Stimulated activated CD4-positive, alpha-beta T cell treated with anti-CD3 and anti-CD28 coated beads, TNF-alpha, amount 100 ng/mL, for 1 hour (primary cell): ENCODE measurements around the gene SOHLH1.

Experiments
- DNase-seq, 3 donors: peaks; one replicate each; pipeline ENCODE4 v3.0.0-alpha.2; 2020; ENCODE audit warnings: low read depth in 3 of 3, low spot score in 1 of 3

The SOHLH1 gene

DNA sequence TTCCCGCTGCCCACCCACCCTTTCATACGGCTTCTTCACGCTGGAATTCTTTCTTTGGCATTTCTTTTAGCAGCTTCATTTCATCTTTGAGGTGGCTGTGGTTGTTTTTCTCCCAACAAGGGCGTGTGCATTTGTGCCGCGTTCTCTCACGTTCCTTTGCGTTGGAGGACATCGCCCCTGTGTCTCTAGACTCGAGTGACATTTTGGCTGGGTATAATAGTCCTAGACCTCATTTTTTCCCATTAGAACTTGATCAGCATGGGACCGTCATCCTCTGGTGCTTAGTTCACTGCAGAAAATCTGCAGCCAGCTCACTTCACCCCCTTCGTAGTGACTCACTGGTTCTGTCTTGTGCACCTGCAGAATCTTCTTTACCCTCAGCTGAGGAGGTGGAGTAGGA is 32.2 kb upstream of the SOHLH1 start:
- DNase-seq: no peak

DNA sequence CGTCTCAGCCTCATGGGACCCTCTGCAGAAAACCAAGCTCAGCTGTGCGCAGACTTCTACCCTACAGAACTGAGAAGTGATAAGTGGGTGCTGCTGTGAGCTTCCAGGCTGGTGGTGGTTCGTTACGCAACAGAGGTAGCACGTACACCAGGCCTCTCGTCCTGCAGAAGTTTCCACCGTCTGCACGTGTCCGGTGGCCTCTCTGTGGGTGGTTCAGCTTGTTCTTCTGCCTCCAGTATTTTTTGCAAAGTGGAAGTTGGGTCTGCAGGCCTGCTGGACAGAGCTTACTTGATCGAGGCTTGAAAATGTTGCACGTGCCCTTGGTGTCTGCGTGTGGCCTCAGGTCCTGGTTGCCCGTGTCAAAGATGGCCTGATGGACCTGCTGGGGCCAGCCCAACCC is 30.2 kb upstream of the SOHLH1 start:
- no peak for DNase-seq

DNA sequence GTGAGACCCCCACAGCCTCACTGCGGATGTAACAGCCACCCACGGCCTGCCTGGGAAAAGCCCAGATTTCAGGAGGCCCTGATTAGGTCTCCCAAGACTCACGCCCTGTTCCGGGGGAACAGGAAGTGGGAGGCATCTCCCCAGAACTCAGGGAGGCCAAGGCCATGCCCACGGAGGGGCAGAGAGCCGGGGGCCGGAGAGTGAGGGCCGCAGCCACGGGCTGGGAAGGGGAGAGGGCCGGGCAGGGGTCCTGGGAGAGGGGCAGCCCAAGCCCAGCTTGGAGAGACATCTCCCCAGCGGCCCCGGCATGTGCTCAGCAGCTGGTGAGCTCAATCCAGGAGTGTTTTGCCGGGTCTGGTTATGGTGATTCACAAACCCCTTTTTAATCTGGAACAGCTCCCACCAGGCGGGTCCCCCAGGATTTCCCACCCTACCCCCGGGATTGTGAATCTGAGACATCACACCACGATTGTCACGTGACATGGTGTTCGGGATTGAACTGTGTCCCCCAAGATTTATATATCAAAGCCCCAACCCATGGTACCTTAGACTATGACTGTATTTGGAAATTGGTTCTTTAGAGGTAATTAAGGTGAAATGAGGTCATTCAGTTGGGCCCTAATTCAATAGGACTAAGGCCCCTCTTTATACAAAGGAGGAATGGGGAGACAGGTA is 29.3 kb upstream of the SOHLH1 start:
- DNase-seq: no peak

DNA sequence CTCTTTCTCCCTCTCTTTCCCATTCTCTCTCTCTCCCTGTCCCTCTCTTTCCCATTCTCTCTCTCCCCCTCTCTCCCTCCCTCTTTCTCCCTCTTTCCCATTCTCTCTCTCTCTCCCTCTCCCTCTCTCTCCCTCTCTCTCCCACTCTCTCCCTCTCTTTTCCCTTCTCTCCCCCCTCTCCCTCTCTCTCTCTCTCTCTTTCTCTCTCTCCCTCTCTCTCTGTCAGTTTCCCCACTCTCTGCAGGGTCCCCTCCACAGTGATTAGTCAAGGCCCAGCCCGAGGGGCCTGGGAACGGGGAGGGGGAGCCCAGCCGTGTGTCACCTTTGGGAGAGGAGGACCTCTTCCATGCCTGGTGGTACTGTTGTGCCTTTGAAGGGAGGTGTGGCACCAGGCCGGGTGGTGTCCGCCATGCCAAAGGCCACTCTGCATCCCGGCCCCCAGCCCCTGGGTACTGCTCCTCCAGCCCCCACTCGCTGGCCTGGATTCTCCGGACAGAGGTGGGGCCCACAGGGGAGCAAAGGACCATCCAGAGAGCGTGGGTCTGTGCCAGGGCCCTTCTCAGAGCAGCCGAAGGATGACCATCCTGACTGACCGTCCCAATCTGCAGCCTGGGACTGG is 28.1 kb upstream of the SOHLH1 start:
- no peak for DNase-seq

DNA sequence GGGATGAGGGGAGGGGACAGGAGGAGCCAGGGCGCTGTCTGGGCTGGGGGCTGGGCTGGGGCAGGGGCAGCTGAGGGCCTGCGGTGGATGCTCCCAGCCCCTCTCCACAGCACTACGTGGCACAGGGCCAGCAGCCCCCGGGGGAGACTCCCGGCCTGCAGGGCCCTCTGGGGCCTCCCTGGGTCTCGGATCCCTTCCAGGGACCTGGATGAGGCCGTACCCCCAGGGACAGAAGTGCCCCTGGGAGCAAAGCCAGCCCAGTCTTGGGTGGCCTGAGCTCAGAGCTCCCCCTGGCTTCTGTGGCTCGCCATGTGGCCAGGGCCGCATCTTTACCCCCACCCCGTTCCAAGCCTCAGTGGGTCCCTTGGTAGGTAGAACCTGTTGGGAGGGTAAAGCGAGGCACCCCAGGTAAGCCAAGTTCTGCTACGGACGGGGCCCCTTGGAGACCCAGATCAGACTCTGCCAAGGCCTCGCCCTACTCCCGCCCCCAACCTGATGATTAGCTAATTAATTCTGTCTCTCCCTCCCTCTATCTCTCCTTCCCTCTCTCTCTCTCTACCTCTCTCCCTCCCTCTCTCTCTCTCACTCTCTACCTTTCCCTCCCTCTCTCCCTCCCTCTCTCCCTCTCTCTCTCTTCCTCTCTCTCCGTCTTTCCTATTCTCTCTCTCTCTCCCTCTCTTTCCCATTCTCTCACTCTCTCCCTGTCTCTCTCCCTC is 27.0 kb upstream of the SOHLH1 start:
- no peak for DNase-seq

DNA sequence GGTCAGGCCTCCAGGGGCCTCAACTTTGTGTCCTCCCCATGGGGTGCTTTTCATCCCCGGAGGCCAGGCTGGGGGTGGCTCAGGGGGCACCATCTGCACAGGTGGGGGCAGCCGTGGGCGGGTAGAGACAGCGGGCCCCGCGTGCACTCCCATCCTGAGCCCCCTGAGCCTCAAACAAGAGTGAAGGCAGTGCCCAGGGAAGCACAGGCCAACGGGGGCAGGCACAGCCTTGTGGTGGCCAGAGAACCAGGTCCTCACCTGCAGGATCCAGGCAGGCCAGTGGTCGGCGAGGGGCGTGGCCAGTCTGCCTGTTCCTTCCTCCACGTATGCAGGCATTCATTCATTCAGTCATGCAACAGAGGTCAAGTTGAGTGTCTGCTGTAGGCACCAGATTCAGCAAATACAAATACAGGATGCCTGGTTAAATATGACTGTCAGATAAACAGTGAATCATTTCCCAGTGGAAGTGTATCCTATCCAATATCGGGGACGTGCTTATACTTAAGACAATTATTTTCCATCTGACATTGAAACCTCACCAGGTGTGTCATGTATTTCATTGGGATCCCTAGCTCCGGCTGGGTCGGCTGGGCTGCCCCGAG is 25.0 kb upstream of the SOHLH1 start:
- DNase-seq: no peak

DNA sequence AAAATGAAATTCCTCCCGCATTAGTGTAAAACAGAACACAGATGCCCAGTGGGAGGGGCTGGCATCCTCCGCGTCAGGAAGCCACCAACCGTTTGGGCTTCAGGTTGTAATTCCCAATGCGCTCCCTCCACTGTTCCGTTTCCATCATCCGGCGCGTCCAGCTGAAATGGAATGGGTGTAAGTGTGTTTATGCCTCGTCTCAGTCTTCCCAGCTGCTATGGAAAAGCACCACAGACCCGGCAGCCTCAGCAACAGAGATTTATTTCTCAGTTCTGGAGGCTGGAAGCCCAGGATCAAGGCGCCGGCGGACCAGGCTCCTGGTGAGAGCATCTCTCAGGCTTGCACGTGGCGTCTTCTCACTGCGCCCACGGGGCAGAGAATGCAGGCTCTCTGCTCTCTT is 23.1 kb upstream of the SOHLH1 start:
- no peak for DNase-seq

DNA sequence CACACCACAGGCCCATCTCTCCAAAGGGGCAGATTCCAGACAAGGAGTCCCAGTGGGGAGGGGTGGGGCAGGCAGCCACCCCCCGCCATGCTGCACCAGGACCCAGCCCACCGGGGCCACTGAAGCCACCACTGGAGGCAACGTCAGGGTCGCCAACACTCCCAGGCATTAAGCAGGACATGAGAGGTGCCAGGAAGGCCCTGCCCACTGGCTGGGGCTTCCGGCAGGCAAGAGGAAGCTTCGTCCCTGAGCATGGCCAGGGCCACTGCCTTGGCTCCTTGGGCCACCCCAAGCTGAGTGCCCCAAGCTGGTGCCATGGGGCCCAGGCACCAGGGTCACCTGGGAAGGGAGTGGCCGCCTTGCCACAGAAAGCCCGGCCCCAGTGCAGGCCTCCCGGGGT is 20.2 kb upstream of the SOHLH1 start:
- DNase-seq: no peak

DNA sequence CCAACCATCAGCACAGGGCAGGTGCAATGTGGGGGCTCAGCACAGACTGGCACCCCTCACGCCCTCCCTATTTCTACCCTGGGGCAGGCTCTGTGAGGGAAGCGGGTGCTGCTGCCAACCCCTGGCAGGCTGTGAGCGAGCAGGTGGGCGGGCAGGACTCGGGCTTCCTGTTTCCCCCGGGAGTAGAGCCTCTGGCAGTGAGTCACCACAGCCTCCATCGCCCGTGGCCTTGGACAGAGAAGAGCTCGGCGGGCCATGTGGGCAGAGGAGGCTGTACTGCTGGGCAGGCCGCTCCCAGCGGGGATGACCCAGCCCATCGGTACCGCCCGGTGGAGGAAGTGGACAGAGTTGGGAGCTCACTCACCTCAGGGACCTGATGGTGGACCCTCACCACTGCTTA is 19.3 kb upstream of the SOHLH1 start:
- DNase-seq: no peak

DNA sequence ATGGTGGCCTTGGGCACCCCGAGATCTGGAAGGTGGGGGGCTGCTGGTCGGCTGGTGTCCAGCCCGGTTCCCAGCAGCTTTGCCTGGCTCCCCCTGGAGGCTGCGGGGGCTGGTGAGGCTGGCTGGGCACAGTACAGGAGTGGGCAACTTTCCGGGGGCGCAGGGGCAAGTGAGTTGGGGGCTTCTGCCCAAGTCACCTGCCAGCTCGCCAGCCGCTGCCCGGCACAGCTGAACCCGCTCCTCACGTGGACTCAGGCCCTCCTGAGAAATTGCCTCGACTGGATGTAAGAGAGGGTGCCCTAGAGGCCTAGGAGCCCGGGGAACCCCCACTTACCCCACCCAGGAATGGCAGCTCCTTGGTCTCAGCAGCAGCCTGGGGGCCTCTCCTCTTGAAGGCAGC is 18.1 kb upstream of the SOHLH1 start:
- no peak for DNase-seq

DNA sequence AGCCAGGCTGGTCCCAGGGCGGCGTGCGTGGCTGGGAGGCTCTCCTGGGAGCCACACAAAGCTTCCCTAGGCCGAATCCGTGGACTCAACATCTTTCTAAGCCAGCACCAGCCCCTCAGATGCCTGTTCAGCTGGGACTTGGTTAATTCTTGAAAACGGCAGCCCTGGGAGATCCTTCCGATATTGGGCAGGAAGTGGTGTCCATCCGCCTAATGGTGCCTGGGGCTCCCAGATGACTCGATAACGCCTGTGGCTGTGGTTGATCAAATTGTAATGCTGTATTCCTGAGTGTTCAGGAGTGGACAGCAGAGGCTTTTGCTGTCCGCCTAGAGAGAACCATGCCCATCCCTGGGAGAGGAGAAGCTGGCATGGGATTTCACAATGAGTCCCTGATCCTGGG is 16.8 kb upstream of the SOHLH1 start:
- no peak for DNase-seq

DNA sequence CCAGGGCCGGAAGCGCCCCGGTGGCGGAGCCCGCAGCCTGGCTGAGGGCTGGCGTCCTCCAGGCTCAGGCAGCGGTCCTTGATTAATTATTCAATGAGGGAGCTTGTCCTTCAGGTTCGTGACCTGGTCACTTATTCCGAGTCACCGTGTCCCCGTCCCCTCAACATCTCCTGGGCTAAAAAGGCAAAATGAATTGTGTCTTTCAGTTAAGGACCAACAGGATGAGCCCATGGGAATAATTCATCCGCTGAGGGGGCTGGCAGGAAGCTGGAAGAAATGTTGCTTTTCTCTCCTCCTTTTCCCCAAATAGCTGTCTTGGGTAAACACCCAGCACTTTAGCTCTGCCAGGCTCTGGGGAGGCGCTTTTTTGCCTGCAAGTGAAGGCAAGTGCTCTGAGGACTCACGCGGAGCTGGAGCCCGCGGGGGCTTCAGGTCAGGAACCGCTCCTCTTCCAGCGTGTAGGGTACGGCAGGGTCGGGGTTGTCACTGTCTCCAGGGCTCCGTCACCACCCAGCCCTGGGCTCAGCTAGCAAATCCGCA is 15.8 kb upstream of the SOHLH1 start:
- DNase-seq: no peak

DNA sequence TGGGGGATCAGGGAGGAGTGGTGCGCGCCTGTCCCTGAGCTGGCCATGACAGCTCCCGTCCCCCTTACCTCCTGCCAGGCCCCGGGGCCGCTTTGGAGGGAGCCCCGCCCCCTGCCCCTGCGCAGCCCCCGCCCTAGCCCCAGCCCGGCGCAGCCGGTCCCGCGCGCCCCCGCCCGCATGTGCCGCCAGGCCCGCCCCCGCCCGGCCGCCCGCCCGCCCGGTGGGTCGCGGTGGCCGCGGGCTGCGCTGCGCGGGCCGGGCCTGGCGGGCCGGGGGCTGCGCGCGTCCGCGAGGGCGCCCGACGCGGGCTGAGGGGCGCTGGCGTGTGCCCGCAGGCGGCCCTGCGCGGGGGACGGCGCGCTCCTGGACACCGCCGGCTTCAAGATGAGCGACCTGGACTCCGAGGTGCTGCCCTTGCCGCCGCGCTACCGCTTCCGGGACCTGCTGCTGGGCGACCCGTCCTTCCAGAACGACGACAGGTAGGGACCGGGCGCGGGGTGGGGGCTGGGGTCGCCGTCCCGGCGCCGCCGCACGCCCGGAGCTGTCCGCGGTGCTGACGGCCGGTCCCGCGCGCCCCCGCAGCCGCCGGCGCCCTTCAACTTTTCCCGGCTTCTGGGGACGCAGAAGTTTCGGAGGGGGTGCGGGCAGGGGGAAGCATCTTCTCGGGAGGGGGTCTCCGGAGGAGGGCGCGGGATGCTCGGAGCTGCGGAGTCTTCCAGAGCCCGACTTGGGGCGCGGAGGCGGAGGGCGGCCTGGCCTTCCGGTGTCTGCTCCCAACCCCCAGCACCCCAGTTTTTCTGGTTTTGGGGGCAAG is 15.2 kb upstream of the SOHLH1 start:
- DNase-seq: no peak

DNA sequence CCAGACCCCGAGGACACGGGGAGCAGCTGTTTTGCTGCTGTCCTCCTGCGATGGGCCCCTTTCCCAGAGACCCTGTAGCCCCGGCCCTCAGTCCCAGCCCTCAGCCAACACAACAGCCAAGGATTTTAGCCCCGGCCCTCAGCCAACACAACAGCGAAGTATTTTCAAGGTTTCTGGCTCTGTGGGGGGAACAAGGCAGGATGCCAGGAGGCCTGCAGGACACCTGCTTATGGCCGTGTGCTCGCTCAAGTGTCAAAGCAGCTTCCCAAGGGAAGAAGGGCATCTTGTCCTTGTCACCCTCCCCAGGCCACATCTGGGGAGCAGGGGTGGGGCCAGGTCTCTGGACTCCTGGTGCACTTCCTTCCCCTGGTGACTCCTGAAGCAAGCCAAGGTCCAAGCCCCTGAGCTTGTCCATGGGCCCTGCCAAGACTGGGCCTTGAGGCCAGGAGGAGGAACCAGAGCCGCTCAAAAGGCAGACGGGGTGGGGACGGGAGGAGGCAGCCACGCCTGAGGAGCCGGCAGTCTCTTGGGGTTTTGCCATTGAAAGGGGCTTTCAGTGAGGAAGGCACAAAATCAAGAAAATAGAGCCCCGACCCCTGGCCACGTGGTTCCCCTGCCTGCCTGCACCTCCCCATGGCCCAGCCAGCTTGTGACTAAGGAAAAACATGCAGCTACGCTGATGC is 13.5 kb upstream of the SOHLH1 start:
- DNase-seq: no peak

DNA sequence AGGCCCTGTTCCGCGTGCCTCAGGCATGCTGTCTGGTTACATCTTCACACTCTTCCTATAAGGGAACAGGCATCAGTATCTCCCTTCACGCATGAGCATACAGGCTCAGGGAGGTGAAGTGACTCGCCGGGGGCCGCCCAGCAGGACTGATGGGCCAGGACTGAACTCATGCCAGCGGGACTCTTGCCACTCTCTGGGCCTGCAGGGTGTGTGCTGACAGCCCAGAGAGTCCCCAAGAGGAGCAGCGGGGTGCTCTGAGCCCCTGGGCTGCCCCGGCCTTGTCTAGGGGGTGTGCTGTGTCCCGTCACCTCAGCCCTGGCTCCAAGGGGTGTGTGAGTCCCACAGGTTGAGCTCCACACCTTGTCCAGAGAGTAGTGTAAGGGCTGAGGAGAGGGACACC is 12.6 kb upstream of the SOHLH1 start:
- DNase-seq: no peak

DNA sequence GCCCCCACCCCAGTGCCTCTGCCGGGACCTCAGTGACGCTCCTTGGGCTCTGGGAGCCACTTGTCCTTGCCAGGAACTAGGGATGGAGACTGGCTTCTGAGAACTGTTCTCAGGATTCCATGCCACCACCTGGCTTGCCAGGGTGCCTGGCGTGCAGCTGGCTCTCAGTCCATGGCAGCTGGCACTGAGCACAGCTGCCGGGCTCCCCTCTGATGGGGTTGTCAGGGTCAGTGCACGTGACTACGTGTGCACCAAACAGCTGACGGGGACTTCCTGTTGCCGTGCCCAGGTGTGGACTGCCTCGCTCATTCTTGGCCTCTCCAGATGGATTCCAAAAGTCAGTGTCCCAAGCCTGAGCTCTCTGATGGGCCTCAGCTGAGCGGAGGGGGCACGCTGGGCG is 12.1 kb upstream of the SOHLH1 start:
- no peak for DNase-seq

DNA sequence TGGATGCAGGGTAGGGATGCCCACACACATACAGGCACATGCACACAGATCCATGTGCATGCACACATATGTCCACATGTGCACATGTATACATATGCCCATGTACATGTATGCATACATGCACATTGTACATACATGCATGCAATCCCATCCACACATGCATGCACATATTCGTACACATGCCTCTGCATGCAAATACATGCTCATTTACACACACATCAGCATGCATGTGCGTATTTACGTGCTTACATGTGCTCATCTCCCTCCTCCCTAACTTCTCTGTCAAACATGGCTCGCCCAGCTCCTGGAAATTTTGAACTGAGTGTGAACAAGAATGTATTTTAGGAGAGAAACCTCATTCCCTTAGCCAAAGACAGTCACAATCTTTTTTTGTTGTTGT is 8.9 kb upstream of the SOHLH1 start:
- DNase-seq: no peak

DNA sequence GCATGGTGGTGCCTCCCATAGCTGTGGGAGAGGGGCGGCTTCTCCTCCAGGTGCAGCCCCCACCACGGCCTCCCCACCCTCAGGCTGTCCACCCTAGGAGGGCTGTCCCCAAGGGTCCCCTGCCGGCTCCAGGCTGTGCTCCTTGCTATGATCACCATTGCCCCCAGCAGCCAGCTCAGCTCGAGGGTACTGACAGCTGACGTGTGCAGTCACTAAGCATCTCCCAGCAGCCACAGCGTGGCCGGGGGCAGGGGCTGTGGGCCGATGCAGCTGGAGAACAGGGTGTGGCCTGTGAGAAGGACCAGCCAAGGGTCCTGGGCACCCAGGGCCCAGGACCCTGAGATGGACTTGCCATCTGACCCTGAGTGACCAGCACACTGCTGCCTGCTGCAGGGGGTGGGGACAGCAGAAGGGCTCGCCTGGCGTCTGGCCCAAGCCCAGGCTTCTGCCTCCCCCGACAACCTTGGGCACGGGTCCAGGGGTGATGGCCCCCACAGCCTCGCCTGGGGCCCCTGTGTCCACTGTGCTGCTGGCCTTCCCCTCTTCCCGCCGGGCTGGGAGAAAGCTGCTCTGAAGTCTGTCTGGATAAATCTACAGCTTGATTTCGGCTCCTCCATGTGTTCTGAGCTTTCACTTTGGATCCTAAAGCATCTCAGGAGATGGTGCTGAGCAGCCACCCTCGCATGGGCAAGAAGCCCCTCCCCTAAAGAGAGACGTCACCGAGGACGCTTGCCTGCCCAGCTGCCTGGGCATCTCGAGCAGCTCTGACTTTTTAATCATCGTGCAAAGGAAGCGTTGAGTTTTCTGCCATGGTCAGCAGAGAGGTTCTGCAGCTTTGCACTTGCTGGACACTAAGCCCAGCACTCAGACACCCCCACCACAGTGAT is 8.2 kb upstream of the SOHLH1 start:
- DNase-seq: no peak

DNA sequence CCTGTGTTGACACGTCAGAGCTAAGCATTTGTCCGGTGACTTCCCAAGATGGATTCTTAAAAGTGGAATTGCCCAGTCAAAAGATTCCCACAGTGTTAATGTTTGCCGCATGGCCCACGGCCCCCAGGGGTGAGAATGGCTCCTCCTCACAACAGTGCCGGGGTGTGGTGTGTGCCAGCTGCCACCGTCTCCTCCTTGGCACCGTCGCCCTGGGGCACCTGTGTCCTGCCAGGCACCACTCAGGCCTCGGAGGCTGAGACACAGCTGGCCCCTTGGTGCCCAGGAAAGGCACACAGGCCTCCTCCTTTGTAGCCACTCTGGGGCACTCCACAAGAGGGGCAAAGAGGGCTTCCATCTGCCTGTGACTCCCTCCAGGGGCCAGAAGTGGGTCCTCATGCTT is 7.0 kb upstream of the SOHLH1 start:
- DNase-seq: no peak

DNA sequence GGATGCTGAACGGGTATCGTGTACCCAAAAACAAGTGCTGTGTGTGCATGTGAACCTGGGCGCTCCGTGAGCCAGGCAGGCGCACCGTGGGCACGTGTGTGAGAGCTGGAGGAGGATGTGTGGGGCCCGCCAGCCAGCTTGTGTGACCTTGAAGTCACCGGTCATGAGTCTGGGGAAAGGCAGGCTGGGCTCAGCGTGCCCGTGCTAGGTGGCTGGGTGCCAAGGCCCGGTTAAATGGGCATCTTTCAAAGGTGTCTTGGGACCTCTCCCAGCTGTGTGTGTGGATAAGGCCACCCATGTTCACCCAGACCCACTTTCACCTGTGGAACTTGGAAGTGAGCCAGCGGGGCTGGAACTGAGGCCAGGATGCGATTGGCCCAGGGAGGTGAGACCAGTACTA is 6.1 kb upstream of the SOHLH1 start:
- no peak for DNase-seq
